Measurements from ENCODE around the gene PNISR.
"Not testable (repeated sequence)": the region's sequence is repeated elsewhere in the genome, so short reads cannot be mapped to it uniquely, and the experiment has no call there.

PNISR gene

GRCh38 chr6:99424761-99425646, at the start of gene PNISR:
TSS of gene PNISR (minus strand) at chr6:99425308. CDS start at chr6:99414659, 10,649 bp downstream.
- DNase-seq (ENCODE audit: low read depth) = peak; percentile 80

GRCh38 chr6:99473730-99474129, 48.6 kb upstream of the PNISR start:
- no peak for DNase-seq (ENCODE audit: low read depth)

- no peak for DNase-seq (ENCODE audit: low read depth)
Observed at GRCh38 chr6:99471638-99472037, 46.5 kb upstream of the PNISR start.

- DNase-seq (ENCODE audit: low read depth) = no peak
Observed at GRCh38 chr6:99467509-99468106, 42.5 kb upstream of the PNISR start.

- DNase-seq (ENCODE audit: low read depth) = not testable (repeated sequence)
Observed at GRCh38 chr6:99459133-99459532, 34.0 kb upstream of the PNISR start.

- DNase-seq (ENCODE audit: low read depth) = no peak
Observed at GRCh38 chr6:99458319-99458718, 33.2 kb upstream of the PNISR start.

GRCh38 chr6:99446076-99446475, 21.0 kb upstream of the PNISR start:
- no peak for DNase-seq (ENCODE audit: low read depth)

- DNase-seq (ENCODE audit: low read depth) = no peak
Observed at GRCh38 chr6:99434702-99435530, 9.8 kb upstream of the PNISR start.

- no peak for DNase-seq (ENCODE audit: low read depth)
Observed at GRCh38 chr6:99432877-99433276, 7.8 kb upstream of the PNISR start.

- no peak for DNase-seq (ENCODE audit: low read depth)
Observed at GRCh38 chr6:99431901-99432300, 6.8 kb upstream of the PNISR start.

GRCh38 chr6:99427988-99428387, 2.9 kb upstream of the PNISR start:
- DNase-seq (ENCODE audit: low read depth) = no peak

GRCh38 chr6:99426451-99426757, 1.3 kb upstream of the PNISR start:
- DNase-seq (ENCODE audit: low read depth) = no peak

- peak; percentile 46 for DNase-seq (ENCODE audit: low read depth)
Observed at GRCh38 chr6:99425647-99426450, 741 bp upstream of the PNISR start.

- no peak for DNase-seq (ENCODE audit: low read depth)
Observed at GRCh38 chr6:99424022-99424421, 1.1 kb downstream of the PNISR start.

- no peak for DNase-seq (ENCODE audit: low read depth)
Observed at GRCh38 chr6:99422912-99423311, 2.2 kb downstream of the PNISR start.

GRCh38 chr6:99416892-99417767, 8.0 kb downstream of the PNISR start:
- no peak for DNase-seq (ENCODE audit: low read depth)

GRCh38 chr6:99416226-99416625, 8.9 kb downstream of the PNISR start:
- DNase-seq (ENCODE audit: low read depth) = no peak

- DNase-seq (ENCODE audit: low read depth) = no peak
Observed at GRCh38 chr6:99415446-99415845, 9.7 kb downstream of the PNISR start.

- DNase-seq (ENCODE audit: low read depth) = no peak
Observed at GRCh38 chr6:99412065-99412464, 13.0 kb downstream of the PNISR start.

- DNase-seq (ENCODE audit: low read depth) = no peak
Observed at GRCh38 chr6:99409672-99410071, 15.4 kb downstream of the PNISR start.

- DNase-seq (ENCODE audit: low read depth) = no peak
Observed at GRCh38 chr6:99407076-99407475, 18.0 kb downstream of the PNISR start.

Data from activated T-helper 9 cell treated with anti-CD3 and anti-CD28 coated beads, Interleukin-2, amount 50 U/mL, for 16 hours (primary cell).